GM12872 (cell line): ENCODE measurements around the gene MFSD11.

ENCODE experiments used
- CTCF ChIP-seq: IDR thresholded peaks from 3 replicates; pipeline ENCODE4 v1.5.1; 2011; ENCODE audit warnings: low read depth, mild to moderate bottlenecking, low read length, moderate library complexity; ENCODE audit not compliant: insufficient read depth

The MFSD11 gene

DNA sequence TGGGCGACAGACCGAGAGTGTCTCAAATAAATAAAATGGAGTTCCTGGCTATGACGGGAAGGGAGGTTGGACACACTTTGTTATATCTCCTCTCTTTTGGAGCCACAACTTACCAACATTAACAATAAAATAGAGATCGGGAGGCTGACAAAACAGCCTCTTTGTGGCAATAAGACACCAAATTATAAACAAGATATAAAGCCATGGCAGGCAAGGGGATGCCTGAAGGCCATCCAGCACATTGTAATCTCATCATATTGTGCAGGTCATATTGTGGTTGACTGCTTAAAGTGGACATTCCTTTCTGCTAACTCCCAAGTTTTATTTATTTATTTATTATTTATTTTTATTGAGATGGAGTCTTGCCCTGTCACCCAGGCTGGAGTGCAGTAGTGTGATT is 70.4 kb downstream of the MFSD11 start:
- no peak for TF ChIP-seq CTCF

GRCh38 chr17:76810956-76811355 is 73.0 kb downstream of the MFSD11 start:
- TF ChIP-seq CTCF = no peak

GRCh38 chr17:76811834-76812233 is 73.9 kb downstream of the MFSD11 start:
- TF ChIP-seq CTCF = no peak

- no peak for TF ChIP-seq CTCF
Observed at GRCh38 chr17:76812263-76812662, 74.3 kb downstream of the MFSD11 start.

DNA sequence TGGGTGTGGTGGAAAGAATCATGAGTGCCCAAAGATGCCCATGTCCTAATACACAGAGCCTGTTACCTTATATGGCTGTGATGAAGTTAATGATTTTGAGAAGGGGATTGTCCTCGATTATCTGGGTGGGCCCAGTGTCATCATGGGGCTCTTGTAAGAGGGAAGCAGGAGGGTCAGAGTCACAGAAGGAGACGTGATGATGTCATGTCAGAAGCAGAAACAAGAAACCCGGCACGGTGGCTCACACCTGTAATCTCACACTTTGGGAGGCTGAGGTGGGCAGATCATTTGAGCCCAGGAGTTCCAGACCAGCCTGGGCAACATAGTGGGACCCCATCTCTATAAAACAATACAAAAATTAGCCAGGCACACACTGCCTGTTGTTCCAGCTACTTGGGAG is 75.0 kb downstream of the MFSD11 start:
- no peak for TF ChIP-seq CTCF

- TF ChIP-seq CTCF = peak; percentile 73
Observed at GRCh38 chr17:76816590-76817135, 78.7 kb downstream of the MFSD11 start.

GRCh38 chr17:76820039-76820438 is 82.1 kb downstream of the MFSD11 start:
- TF ChIP-seq CTCF = no peak
